ENCODE data around the gene PTPRM. TPM values are rescaled to one million over a fixed set of nuclear protein-coding genes. Genes with fewer than 3 reads are reported as not detected.

Gene PTPRM
- polyA plus RNA-seq, 3 donors: 0.04 to 2.1 (median 0.66) TPM

DNA sequence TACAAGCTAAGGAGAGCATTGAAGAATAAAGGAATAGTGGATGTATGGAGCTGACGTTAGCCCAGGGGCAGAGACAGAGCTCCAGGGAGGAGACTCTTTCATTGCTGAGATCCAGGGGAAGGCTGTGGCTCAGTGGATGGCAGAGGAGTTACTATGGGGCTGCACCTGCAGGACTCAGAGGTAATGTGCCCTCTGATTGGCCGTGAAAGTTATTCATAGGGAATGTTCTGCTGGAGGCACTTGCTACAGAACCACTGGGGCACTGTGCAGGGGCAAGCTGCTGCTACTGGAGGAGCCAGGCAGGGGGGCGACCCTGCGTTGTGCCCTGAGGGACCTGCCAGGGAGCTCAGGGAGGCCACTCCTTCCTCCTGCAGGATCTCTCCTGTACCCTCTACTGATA, 199.2 kb downstream of the PTPRM start:
- H2AFZ ChIP-seq (ENCODE audit: insufficient read depth, low read depth, low read length, poor library complexity, severe bottlenecking): no peak overlapping the region
- H4K20me1 ChIP-seq (ENCODE audit: insufficient read depth, low read length): no peaks in the 10 kb centered on the region
- H3K79me2 ChIP-seq (ENCODE audit: insufficient read depth, low read length): no peaks in the 10 kb centered on the region
- no peak for DNase-seq
- intact Hi-C loops (cut with micrococcal nuclease): no loop called here
- H3K36me3 Mint-ChIP-seq: no peaks in the 10 kb centered on the region
- no peak overlapping the region for H3K4me3 Mint-ChIP-seq
- TF ChIP-seq, protein P1, sequence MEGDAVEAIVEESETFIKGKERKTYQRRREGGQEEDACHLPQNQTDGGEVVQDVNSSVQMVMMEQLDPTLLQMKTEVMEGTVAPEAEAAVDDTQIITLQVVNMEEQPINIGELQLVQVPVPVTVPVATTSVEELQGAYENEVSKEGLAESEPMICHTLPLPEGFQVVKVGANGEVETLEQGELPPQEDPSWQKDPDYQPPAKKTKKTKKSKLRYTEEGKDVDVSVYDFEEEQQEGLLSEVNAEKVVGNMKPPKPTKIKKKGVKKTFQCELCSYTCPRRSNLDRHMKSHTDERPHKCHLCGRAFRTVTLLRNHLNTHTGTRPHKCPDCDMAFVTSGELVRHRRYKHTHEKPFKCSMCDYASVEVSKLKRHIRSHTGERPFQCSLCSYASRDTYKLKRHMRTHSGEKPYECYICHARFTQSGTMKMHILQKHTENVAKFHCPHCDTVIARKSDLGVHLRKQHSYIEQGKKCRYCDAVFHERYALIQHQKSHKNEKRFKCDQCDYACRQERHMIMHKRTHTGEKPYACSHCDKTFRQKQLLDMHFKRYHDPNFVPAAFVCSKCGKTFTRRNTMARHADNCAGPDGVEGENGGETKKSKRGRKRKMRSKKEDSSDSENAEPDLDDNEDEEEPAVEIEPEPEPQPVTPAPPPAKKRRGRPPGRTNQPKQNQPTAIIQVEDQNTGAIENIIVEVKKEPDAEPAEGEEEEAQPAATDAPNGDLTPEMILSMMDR (IDR thresholded peaks at IDR 0.05): no peak
- H3K4me1 Mint-ChIP-seq: no peaks in the 10 kb centered on the region
- H3K27ac Mint-ChIP-seq: no peak overlapping the region
- H3K9ac ChIP-seq (ENCODE audit: insufficient read depth, low read length, poor library complexity, severe bottlenecking): no peak overlapping the region
- H3K36me3 ChIP-seq (replicated peaks in 1 of 2; ENCODE audit: control insufficient read depth in 1 of 2, insufficient read depth in 2 of 2, low read length in 2 of 2): no peaks in the 10 kb centered on the region
- no peak overlapping the region for H3K27ac ChIP-seq (ENCODE audit: low read depth in 1 of 2, low read length in 2 of 2)
- no peak overlapping the region for H3K4me2 ChIP-seq (replicated peaks; ENCODE audit: extremely low read depth, low read length, poor library complexity, severe bottlenecking)
- no peaks in the 10 kb centered on the region for H3K27me3 ChIP-seq (ENCODE audit: control insufficient read depth in 2 of 2, insufficient read depth in 2 of 2, low read length in 2 of 2)
- no peaks in the 10 kb centered on the region for H3K9me3 ChIP-seq (replicated peaks in 1 of 2; ENCODE audit: control insufficient read depth in 1 of 2, insufficient read depth in 1 of 2, low read length in 2 of 2)
- no peaks in the 10 kb centered on the region for H3K4me1 ChIP-seq (ENCODE audit: control insufficient read depth in 1 of 2, insufficient read depth in 2 of 2, low read length in 2 of 2)
- no peaks in the 10 kb centered on the region for H3K27me3 Mint-ChIP-seq (ENCODE audit: low read depth in 3 of 3)
- peaks cover 0 to 3% (median 0%) of the 10 kb centered on the region in 7 donors for H3K9me3 Mint-ChIP-seq
- no peak overlapping the region for H3K4me3 ChIP-seq (replicated peaks in 1 of 3; ENCODE audit: low read depth in 2 of 3, low read length in 3 of 3)
- WGBS (ENCODE audit: insufficient coverage): 100% methylated on average over 4 of the region's 4 CpGs

DNA sequence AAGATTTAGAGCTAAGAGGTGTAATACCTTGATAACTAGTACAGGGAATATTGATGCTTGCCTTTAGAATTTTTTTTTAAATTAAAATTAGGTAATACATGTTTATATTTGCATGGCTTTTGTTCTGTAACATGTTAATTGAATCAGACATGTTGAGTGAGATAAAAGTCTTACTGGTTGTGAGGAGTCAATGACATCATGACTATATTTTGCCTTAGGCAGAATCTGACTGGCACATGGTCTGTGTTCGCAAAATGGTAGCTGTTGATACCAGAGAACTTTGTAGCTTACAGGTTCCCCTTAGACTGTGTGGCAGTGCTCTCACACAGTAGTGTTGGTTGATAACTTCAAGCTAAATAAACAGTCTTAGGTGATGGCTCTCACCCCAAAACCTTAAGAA, 199.7 kb downstream of the PTPRM start:
- H3K4me1 ChIP-seq (ENCODE audit: control insufficient read depth in 1 of 2, insufficient read depth in 2 of 2, low read length in 2 of 2): no peaks in the 10 kb centered on the region
- no peak overlapping the region for H3K27ac ChIP-seq (ENCODE audit: low read depth in 1 of 2, low read length in 2 of 2)
- intact Hi-C loops (cut with micrococcal nuclease): no loop called here
- no peaks in the 10 kb centered on the region for H4K20me1 ChIP-seq (ENCODE audit: insufficient read depth, low read length)
- no peak overlapping the region for H3K9ac ChIP-seq (ENCODE audit: insufficient read depth, low read length, poor library complexity, severe bottlenecking)
- H2AFZ ChIP-seq (ENCODE audit: insufficient read depth, low read depth, low read length, poor library complexity, severe bottlenecking): no peak overlapping the region
- peaks cover 0 to 3% (median 0%) of the 10 kb centered on the region in 7 donors for H3K9me3 Mint-ChIP-seq
- H3K79me2 ChIP-seq (ENCODE audit: insufficient read depth, low read length): no peaks in the 10 kb centered on the region
- TF ChIP-seq, protein P1 (IDR thresholded peaks at IDR 0.05): no peak
- WGBS (ENCODE audit: insufficient coverage): no CpG with 5 or more reads among the region's 1 CpG
- H3K36me3 Mint-ChIP-seq: no peaks in the 10 kb centered on the region
- no peak for DNase-seq
- H3K27me3 ChIP-seq (ENCODE audit: control insufficient read depth in 2 of 2, insufficient read depth in 2 of 2, low read length in 2 of 2): no peaks in the 10 kb centered on the region
- H3K36me3 ChIP-seq (replicated peaks in 1 of 2; ENCODE audit: control insufficient read depth in 1 of 2, insufficient read depth in 2 of 2, low read length in 2 of 2): no peaks in the 10 kb centered on the region
- no peaks in the 10 kb centered on the region for H3K9me3 ChIP-seq (replicated peaks in 1 of 2; ENCODE audit: control insufficient read depth in 1 of 2, insufficient read depth in 1 of 2, low read length in 2 of 2)
- no peak overlapping the region for H3K4me3 ChIP-seq (replicated peaks in 1 of 3; ENCODE audit: low read depth in 2 of 3, low read length in 3 of 3)
- H3K4me1 Mint-ChIP-seq: no peaks in the 10 kb centered on the region
- H3K4me3 Mint-ChIP-seq: no peak overlapping the region
- H3K27ac Mint-ChIP-seq: no peak overlapping the region
- H3K4me2 ChIP-seq (replicated peaks; ENCODE audit: extremely low read depth, low read length, poor library complexity, severe bottlenecking): no peak overlapping the region
- no peaks in the 10 kb centered on the region for H3K27me3 Mint-ChIP-seq (ENCODE audit: low read depth in 3 of 3)
